Stimulated activated naive CD4-positive, alpha-beta T cell (primary cell): ENCODE results near the gene SH3GLB1.
A peak's percentile ranks its signal among the peaks of the same experiment; 100 is the strongest.

Experiments used
- DNase-seq, 6 experiments: peaks; one replicate each; lab custom pipeline; 2025; lab: John Stamatoyannopoulos, UW

SH3GLB1 gene

GRCh38 chr1:86733340-86733739 is 29.0 kb downstream of the SH3GLB1 start:
- DNase-seq = no peak

- DNase-seq = peak in 2 of 6 experiments; percentile 33 to 34
These were observed 35.5 kb downstream of the SH3GLB1 start for GRCh38 chr1:86739648-86740509.

GRCh38 chr1:86741947-86742572 is 37.7 kb downstream of the SH3GLB1 start:
- DNase-seq = peak in 4 of 6 experiments; percentile 19 to 35 (median 20)

GRCh38 chr1:86747304-86747703 is 42.9 kb downstream of the SH3GLB1 start:
- no peak for DNase-seq

GRCh38 chr1:86748622-86749373 is 44.4 kb downstream of the SH3GLB1 start:
- DNase-seq = no peak

- DNase-seq = no peak
These were observed 45.7 kb downstream of the SH3GLB1 start for GRCh38 chr1:86750076-86750475.

- DNase-seq = no peak
These were observed 46.2 kb downstream of the SH3GLB1 start for GRCh38 chr1:86750530-86750929.

- no peak for DNase-seq
These were observed 47.5 kb downstream of the SH3GLB1 start for GRCh38 chr1:86751923-86752322.

- no peak for DNase-seq
These were observed 49.3 kb downstream of the SH3GLB1 start for GRCh38 chr1:86753700-86754099.

- no peak for DNase-seq
These were observed 50.0 kb downstream of the SH3GLB1 start for GRCh38 chr1:86754265-86754974.

- no peak for DNase-seq
These were observed 51.7 kb downstream of the SH3GLB1 start for GRCh38 chr1:86756062-86756406.

- no peak for DNase-seq
These were observed 53.1 kb downstream of the SH3GLB1 start for GRCh38 chr1:86757272-86757984.

GRCh38 chr1:86758570-86758969 is 54.2 kb downstream of the SH3GLB1 start:
- no peak for DNase-seq

GRCh38 chr1:86760199-86760598 is 55.8 kb downstream of the SH3GLB1 start:
- DNase-seq = no peak

- DNase-seq = no peak
These were observed 58.0 kb downstream of the SH3GLB1 start for GRCh38 chr1:86762336-86762735.

- DNase-seq = no peak
These were observed 60.1 kb downstream of the SH3GLB1 start for GRCh38 chr1:86764523-86764922.

GRCh38 chr1:86765073-86765472 is 60.7 kb downstream of the SH3GLB1 start:
- no peak for DNase-seq

GRCh38 chr1:86765674-86766073 is 61.3 kb downstream of the SH3GLB1 start:
- DNase-seq = no peak

- no peak for DNase-seq
These were observed 64.2 kb downstream of the SH3GLB1 start for GRCh38 chr1:86768554-86768953.

GRCh38 chr1:86769065-86769464 is 64.7 kb downstream of the SH3GLB1 start:
- no peak for DNase-seq
